HUES64 (cell line): ENCODE measurements around the gene DDX39A.

Experiments
- H3K27ac ChIP-seq: 2 replicates; pipeline ENCODE4 v1.7.0; 2013; ENCODE audit warnings: low read depth, low read length, inconsistent platforms
- H3K27me3 ChIP-seq: 2 replicates; pipeline ENCODE4 v1.6.1; 2013; ENCODE audit warnings: mild to moderate bottlenecking, low read length; ENCODE audit not compliant: insufficient read depth
- H3K36me3 ChIP-seq: 2 replicates; pipeline ENCODE4 v1.6.1; 2013; ENCODE audit warnings: mild to moderate bottlenecking, low read length; ENCODE audit not compliant: insufficient read depth
- H3K4me1 ChIP-seq: 2 replicates; pipeline ENCODE4 v1.6.1; 2013; ENCODE audit warnings: mild to moderate bottlenecking, low read length, moderate library complexity; ENCODE audit not compliant: insufficient read depth
- H3K4me3 ChIP-seq: 2 replicates; pipeline ENCODE4 v1.5.1; 2013; ENCODE audit warnings: mild to moderate bottlenecking, low read length, moderate library complexity
- H3K9ac ChIP-seq: 2 replicates; pipeline ENCODE4 v1.6.1; 2013; ENCODE audit warnings: mild to moderate bottlenecking, low read depth, low read length
- H3K9me3 ChIP-seq: 2 replicates; pipeline ENCODE4 v1.6.1; 2013; ENCODE audit warnings: low read depth, low read length; ENCODE audit not compliant: insufficient read depth
- WGBS: fragments of 150-250, 120-280 bp; methylation state at CpG from one replicate; pipeline ENCODE4 v1.1.7; 2013; ENCODE audit warnings: missing lambda C conversion rate; 5-methylcytosine and 5-hydroxymethylcytosine counted together

Gene DDX39A

DNA sequence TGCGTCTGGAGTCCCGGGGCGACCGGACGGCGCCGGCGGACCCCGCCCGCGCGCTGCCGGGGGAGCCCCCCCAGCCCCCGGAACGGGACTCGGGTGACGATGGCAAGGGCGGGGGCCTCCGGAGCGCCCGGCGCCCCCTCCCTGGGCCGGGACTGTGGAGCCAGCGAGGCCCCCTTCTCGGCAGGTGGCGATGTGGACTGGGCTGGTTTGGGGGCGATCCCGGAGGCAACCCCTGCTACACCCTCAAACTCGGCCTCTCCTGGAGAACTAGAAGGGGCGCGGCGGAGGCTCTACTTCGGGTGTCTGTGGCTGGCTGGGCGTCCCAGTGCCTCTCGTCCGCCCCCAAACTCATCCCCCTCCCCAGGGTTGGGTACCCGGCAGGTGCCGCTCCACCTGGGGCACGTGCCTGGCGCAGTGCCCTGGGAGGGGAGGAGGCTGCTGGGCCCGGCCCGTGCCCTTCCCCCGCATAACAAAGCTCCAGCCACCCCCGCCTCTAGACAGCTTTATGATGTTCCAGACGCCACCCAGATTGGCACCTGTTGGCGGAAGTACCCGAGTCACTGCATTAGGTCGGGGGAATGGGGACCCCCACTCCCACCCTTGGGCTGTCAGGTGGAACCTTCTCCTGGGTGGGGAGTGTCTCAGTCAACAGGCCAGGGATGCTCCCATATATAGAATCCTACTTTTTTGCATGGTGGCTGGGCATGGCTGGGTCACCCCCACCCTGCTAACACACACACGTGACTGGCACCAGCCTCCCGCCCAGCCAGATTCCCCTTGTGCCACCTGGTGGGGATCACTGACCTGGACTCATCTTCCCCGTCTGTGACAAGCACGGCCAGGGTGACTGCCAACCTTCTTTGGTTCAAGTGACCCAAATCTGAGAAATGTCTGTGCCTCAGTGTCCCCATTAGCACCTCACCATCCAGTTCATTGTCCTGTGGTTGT, 14.7 kb upstream of the DDX39A start:
- Histone ChIP-seq H3K27me3 (0 out of 2 replicates have a peak, but pooled peaks cover 6% of the 10 kb centered on the region), H3K9ac (peak overlapping the region; percentile 77), H3K36me3 (0 out of 2 replicates have a peak, but pooled peaks cover 3% of the 10 kb centered on the region), H3K27ac (no peak overlapping the region), H3K4me1 (0 out of 2 replicates have a peak, but pooled peaks cover 9% of the 10 kb centered on the region), H3K4me3 (peak overlapping the region; percentile 73), H3K9me3 (no peaks in the 10 kb centered on the region)
- WGBS: 13% methylated on average over 52 of the region's 52 CpGs

DNA sequence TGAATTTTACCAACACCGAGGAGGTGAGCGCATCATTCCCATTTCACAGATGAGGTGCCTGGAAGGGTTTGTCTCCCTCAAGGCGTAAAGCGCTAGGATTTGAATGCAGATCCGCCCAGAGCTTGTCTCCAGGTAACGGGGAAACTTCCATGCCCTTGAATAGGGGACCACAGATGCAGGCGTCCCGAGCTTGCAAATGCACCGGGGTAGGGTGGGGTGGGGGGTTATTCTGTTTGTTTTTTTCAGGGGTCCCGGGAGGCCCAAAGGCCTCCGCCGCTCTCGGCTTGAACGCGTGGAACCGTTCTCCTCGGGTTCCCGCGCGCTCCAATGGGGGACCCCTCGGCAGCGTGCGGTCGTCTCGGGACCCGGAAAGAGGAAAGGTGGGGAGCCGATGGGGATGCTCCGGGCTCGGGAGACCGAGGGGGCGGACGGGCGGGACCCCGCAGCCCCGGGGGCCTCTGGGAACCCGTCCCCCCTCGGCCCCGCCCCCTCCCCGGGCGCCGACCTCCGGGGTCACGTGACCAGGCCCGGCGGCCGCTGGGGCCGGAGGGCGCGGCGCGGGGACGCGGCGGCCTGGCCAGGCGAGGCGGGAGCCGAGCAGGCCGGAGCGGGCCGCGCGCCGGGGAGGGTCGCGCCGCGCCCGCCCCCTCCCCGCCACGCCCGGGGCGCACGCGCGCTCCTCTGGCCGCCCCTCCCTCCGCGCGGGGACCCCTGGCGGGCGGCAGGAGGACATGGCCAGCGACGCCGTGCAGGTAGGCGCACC, 13.8 kb upstream of the DDX39A start, which contains the start of gene PKN1:
TSS of gene PKN1 (plus strand) at position 516 of the 763 bp plus-strand sequence. CDS start at position 732, 216 bp downstream.
- peak within 1 kb of the TSS; percentile 73 for H3K4me3 ChIP-seq
- H3K27ac ChIP-seq: no peak within 1 kb of the TSS
- H3K9ac ChIP-seq: peak within 1 kb of the TSS; percentile 77
- 0 out of 2 replicates have a peak, but pooled peaks cover 3% of the 10 kb centered on the region for H3K36me3 ChIP-seq
- 0 out of 2 replicates have a peak, but pooled peaks cover 9% of the 10 kb centered on the region for H3K4me1 ChIP-seq
- 0 out of 2 replicates have a peak, but pooled peaks cover 6% of the 10 kb centered on the region for H3K27me3 ChIP-seq
- no peaks in the 10 kb centered on the region for H3K9me3 ChIP-seq
- 2% methylated on average over 85 of the region's 85 CpGs for WGBS

DNA sequence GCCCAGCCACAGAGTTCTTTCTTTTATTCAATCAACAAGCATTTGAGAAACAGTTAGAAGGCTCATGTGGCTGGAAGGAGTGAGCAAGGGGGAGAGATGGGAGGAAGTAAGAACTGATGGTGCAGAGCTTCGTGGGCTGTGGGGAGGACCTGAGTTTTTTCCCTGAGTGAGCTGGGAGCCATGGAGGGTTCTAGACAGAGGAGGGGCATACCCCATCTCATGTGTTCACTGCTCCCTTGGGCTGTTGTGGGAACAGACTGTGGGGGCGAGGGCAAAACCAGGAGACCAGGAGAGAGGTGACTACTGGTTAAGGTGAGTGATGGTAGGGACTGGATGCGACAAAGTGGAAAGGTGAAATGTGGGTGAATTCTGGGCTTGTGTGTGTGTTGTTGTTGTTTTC, 11.6 kb upstream of the DDX39A start:
- Histone ChIP-seq H3K9me3 (no peaks in the 10 kb centered on the region), H3K9ac (no peak overlapping the region), H3K4me1 (0 out of 2 replicates have a peak, but pooled peaks cover 9% of the 10 kb centered on the region), H3K27ac (no peak overlapping the region), H3K36me3 (no peaks in the 10 kb centered on the region), H3K27me3 (0 out of 2 replicates have a peak, but pooled peaks cover 6% of the 10 kb centered on the region), H3K4me3 (no peak overlapping the region)
- 82% methylated on average over 3 of the region's 3 CpGs for WGBS

DNA sequence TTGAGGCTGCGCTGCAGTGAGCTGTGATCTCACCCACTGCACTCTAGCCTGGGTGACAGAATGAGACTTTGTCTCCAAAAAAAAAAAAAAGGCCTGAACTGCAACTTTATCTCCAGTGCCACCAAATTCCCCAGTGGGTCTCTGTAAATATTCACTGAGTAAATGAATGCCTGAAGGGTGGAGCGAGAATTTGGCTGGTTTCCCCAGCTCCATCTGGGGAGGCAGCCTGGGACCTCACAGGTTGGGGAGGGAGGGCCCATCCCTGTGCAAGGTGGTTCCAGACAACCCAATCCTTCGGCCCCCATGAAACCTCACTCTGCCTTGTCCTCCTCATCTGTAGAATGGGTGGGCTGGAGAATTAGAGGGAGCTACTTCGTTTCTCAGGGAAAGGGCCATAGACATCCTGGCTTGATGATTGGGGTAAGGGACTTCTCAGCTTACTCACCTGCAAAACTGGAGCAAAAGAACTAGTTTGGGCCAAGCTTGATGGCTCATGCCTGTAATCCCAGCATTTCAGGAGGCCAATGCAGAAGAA, 9.8 kb upstream of the DDX39A start:
- no peaks in the 10 kb centered on the region for H3K9me3 ChIP-seq
- H3K27me3 ChIP-seq: 0 out of 2 replicates have a peak, but pooled peaks cover 6% of the 10 kb centered on the region
- H3K9ac ChIP-seq: no peak overlapping the region
- 94% methylated on average over 4 of the region's 4 CpGs for WGBS
- no peak overlapping the region for H3K4me3 ChIP-seq
- H3K36me3 ChIP-seq: no peaks in the 10 kb centered on the region
- H3K4me1 ChIP-seq: 0 out of 2 replicates have a peak, but pooled peaks cover under 1% of the 10 kb centered on the region
- H3K27ac ChIP-seq: no peak overlapping the region

DNA sequence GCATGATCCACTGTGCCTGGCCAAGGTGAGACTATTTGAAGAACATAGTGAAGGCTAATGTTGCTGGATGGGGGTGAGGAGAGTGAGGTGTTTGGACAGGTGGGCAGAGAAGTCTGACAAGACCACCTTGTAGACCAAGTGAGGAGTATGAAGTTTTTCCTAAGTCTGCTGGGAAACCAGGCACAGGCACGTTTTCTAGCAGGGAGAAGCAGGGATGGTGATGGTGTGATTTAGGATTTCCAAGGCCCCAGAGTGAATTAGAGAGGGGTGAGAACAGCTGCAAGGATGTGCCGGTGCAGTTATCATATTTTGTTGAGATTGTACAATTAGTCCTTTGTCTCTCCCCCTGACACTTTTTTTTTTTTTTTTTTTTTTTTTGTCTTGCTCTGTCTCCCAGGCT, 8.3 kb upstream of the DDX39A start:
- Histone ChIP-seq H3K9ac (no peak overlapping the region), H3K9me3 (no peaks in the 10 kb centered on the region), H3K27ac (no peak overlapping the region)

DNA sequence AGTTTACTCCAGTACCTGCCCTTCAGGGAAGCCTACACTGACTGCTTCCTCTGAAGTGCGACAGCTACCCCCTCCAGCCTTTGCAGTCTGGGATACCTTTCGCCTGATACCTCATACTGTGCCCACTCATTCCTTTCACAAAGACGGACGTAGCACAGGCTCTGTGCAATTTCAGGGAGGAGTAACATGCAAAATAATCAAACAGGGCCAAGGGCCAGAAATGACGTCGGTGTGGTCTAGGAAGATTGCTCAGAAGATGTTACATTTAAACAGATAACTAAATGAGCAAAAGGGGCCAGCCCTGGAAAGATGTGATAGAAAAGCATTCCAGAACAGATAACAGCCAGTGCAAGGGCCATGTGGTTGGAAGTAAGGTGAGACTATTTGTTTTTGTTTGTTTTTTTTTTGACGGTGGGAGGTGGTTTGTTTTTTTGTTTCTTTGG, 6.6 kb upstream of the DDX39A start:
- no peaks in the 10 kb centered on the region for H3K4me1 ChIP-seq
- 74% methylated on average over 7 of the region's 7 CpGs for WGBS
- no peak overlapping the region for H3K4me3 ChIP-seq
- H3K27ac ChIP-seq: no peak overlapping the region
- no peaks in the 10 kb centered on the region for H3K9me3 ChIP-seq
- no peaks in the 10 kb centered on the region for H3K36me3 ChIP-seq
- H3K9ac ChIP-seq: no peak overlapping the region
- no peaks in the 10 kb centered on the region for H3K27me3 ChIP-seq

More for the DNA sequence above, 8.3 kb upstream of the DDX39A start:
- Histone ChIP-seq H3K36me3 (no peaks in the 10 kb centered on the region), H3K27me3 (0 out of 2 replicates have a peak, but pooled peaks cover 6% of the 10 kb centered on the region), H3K4me3 (no peak overlapping the region), H3K4me1 (no peaks in the 10 kb centered on the region)
- 76% methylated on average over 2 of the region's 2 CpGs for WGBS

DNA sequence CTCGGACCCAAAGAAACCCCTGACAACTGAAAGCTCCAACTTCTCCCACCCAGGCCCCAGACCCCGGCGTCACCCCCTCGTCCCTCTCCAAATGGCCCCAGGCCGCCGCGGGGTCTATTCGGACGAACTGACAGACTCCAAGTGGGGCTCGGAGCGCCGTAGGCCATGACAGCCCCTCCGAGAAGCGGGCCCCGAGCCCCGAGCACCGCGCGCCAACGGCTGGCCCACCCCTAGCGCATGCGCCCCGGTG, 360 bp downstream of the DDX39A start:
- H3K36me3 ChIP-seq: peaks cover 20% of the 10 kb centered on the region
- peak overlapping the region; percentile 86 for H3K4me3 ChIP-seq
- H3K9ac ChIP-seq: peak overlapping the region; percentile 86
- peaks cover 5% of the 10 kb centered on the region; the same call in 1 of the 2 replicates for H3K4me1 ChIP-seq
- peak overlapping the region; percentile 90 for H3K27ac ChIP-seq
- under 1% methylated on average over 23 of the region's 23 CpGs for WGBS
- no peaks in the 10 kb centered on the region for H3K9me3 ChIP-seq
- no peaks in the 10 kb centered on the region for H3K27me3 ChIP-seq

DNA sequence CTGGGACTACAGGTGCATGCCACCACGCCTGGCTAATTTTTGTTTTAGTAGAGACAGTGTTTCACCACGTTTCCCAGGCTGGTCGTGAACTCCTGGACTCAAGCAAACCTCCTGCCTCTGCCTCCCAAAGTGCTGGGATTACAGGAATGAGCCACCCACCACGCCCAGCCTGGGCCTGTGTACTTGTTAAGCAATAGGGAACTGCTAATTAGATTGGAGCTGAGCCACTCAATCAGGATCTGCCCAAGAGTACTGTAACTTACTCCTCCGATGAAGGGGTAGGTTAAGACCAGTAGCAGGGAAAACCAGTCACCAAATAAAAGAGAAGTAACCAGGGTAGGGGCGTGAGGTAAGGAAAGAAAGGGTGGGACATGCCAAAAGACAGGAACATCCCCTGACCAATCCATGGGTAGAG, 2.3 kb downstream of the DDX39A start:
- Histone ChIP-seq H3K4me1 (peaks cover 5% of the 10 kb centered on the region; the same call in 1 of the 2 replicates), H3K4me3 (no peak overlapping the region), H3K36me3 (peaks cover 34% of the 10 kb centered on the region), H3K27ac (no peak overlapping the region), H3K27me3 (no peaks in the 10 kb centered on the region), H3K9me3 (no peaks in the 10 kb centered on the region), H3K9ac (no peak overlapping the region)
- 93% methylated on average over 6 of the region's 6 CpGs for WGBS

DNA sequence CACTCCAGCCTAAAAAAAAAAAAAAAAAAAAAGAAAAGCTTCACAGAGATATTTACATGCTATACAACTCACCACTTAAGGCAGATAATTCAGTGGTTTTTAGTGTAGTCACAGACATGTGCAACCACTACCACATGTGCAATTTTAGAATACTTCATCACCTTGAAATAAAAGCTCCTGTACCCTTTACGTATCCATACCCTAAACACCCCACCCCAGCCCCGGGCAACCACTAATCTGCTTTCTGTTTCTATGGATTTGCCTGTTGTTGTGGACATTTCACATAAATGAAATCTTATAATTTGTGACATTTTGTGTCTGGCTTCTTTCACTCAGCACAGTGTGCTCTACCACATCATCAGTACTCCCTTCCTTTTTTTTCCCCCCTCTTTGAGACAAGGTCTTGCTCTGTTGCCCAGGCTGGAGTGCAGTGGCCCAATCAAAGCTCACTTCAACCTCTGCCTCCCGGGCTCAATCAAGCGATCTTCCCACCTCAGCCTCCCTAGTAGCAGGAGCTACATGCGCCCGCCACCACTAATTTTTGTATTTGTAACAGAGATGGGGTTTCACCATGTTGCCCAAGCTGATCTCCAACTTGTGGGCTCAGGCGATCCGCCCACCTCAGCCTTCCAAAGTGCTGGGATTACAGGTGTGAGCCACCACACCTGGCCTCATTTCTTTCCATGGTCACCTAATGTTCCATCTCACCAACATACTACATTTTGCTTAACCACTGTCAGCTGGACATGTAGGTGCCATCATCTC, 4.0 kb downstream of the DDX39A start:
- Histone ChIP-seq H3K4me1 (peaks cover 5% of the 10 kb centered on the region; the same call in 1 of the 2 replicates), H3K9me3 (no peaks in the 10 kb centered on the region), H3K27me3 (no peaks in the 10 kb centered on the region), H3K9ac (no peak overlapping the region), H3K27ac (no peak overlapping the region), H3K4me3 (no peak overlapping the region), H3K36me3 (peaks cover 51% of the 10 kb centered on the region)
- WGBS: 96% methylated on average over 8 of the region's 8 CpGs

DNA sequence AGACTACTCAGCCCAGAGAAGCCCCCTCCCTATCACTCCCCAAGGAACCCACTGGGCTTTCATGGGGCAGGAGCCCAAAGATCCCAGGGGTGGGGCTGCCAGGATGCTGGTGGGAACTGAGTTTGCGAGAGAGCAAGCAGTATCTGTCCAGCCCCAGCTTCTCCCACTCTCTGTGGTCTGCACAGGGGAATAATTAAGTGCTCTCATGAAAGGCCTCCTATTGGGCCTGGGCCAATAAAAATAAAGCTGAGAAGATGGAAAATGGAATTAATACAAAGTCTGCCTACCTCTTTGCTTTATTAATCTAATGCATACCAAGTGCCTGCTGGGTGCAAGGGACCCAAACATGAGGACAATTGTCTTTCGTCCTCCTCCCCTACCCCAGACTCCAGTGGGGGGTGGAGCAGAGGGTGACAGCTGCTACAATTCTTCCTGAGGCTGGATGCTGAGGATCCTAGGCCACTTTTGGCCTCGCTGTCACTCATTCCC, 5.4 kb downstream of the DDX39A start:
- Histone ChIP-seq H3K9ac (no peak overlapping the region), H3K27ac (no peak overlapping the region), H3K9me3 (no peaks in the 10 kb centered on the region), H3K36me3 (peaks cover 65% of the 10 kb centered on the region), H3K4me1 (0 out of 2 replicates have a peak, but pooled peaks cover 5% of the 10 kb centered on the region), H3K27me3 (no peaks in the 10 kb centered on the region), H3K4me3 (no peak overlapping the region)
- 89% methylated on average over 3 of the region's 3 CpGs for WGBS
